ENCODE data around the gene FAM107B.

Gene FAM107B

DNA sequence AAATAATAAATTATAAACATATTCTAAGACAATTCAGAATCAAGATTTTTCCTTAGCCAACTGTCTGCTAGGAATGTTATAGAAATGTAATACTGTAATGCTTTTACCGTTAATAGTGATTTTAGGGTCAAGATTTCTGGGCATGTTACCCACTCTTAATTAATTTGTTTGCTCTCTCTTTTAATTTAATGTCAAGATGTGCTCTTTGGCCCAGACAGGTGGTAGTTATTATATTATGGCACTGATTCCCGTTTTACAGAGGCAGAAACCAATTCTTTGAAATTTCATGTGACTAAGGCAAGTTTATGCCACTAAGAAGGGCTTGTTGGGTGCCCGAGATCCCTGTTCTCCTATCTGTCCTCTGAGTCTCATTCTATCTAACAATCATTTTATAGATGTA is 959 bp upstream of the FAM107B start:
- no peak for DNase-seq

DNA sequence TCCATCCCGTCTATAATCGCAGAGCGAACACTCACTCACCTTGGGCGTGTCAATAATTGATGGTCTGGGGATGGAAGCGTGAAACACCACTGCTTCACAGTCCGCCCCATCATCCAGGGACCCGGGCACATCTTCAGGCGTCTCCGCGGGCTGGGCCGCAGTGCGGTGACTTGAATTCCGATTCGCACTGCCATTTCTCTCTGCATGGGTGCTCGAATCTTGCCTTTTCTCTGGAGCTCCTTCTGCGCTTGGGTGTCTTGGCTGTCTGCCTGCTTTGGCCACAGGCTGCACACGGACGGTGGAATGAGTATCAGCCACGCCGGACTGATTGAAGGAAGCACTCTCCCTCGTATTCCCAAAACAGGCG is 500 bp downstream of the FAM107B start:
- DNase-seq: no peak

DNA sequence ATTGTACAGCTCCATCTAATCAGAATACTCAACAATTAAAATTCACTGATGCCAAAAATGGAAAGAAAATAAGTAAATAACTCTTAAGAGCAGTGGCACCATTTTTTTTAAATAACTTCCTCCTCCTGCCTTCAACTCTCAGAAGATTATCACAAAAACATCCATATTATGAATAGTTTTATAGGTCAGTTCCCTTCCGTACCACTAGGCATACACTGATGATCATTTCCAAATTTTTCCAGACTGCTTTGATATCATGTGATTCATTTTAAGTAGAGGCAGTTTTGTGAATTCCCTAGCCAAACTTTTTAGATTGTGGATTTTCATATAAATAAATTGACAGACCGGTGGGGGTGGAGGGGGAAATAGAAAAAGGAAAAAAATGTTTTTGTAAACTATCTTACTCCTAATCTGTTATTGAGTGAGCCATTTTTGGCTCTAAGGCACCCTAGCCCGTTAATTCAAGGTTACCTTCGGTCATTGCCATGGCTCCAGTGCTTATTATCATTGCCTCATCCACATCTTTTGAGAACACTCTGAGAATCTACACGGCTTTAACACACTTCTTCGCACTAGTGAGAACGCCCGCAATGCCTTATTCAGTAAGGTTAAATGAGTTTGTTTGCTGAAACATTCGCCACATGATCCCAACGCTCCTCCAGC is 1.0 kb downstream of the FAM107B start:
- no peak for DNase-seq

- no peak for DNase-seq
Observed at GRCh38 chr10:14772399-14772798, 2.3 kb downstream of the FAM107B start.

DNA sequence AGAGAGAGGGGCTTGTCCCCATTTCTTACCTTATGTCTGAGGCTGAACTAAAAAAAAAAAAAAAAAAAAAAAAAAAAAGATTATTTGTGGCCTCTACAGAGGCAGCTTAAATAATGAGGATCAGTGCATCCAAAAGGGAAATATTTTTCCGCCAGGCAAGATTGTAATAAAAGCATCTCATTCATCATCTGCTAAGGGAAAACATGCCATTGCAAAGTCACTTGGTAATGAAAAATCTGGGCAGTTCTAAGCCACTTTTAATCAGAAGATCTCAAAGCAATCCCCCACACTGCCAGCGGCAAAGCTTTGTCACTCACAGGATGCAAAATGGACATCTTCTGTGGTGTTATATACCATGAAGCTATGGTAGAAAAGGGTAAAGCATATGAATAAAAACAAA is 3.8 kb downstream of the FAM107B start:
- no peak for DNase-seq

DNA sequence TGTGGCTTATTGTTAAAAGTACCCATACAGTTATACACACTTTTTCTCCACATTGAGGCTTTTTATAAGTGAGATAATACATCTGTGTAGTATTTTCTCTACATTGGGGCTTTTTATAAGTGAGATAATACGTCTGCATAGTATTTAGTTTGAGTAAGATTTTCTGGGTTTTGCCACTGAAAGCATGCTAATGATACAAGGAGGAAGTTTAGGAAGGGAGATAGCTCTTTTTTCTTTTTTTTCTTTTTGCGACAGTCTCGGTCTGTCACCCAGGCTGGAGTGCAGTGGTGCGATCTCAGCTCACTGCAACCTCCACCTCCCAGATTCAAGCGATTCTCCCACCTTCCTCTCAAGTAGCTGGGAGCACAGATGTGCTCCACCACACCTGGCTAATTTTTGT is 13.3 kb downstream of the FAM107B start:
- DNase-seq: no peak

GRCh38 chr10:14758994-14759664 is 15.6 kb downstream of the FAM107B start:
- DNase-seq: peak in 1 of 2 donors; percentile 19

DNA sequence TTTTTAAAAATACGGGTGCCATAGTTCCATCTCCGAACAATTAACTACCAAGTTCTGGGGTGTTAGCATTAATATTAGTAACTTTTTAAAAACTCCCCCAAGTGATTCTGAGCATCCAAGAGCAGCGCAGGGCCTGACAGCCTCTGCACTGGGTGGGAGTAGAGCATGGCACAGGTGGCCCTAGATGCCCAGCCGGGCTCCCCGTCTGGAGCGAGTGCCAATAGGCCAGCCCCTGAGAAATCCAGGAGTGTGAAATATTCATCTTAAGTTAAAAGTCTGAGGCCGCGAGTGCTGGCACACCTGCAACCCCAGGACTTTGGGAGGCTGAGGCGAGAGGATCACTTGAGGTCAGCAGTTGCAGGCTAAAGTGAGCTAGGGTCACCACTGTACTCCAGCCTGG is 16.2 kb downstream of the FAM107B start:
- DNase-seq: no peak

DNA sequence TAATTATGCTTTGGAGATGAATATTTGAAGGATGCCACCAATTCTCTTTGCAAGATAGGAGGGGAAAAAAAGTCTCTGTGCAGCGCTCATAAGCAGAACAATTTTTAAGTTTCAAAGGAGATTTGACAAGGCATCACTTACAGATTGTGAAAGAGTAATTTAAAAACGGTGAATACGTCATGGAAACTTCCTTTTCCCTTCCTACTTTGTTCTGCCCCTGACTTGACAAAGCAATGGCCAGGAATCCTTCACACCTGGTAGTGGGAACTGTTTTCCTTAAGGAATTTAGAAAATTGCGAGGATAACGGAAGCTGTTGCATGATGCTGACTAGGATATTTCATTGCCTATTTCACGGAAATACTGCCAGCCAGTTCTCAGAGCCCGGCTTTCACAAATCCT is 16.7 kb downstream of the FAM107B start:
- no peak for DNase-seq

GRCh38 chr10:14757394-14757793 is 17.3 kb downstream of the FAM107B start:
- DNase-seq: no peak

DNA sequence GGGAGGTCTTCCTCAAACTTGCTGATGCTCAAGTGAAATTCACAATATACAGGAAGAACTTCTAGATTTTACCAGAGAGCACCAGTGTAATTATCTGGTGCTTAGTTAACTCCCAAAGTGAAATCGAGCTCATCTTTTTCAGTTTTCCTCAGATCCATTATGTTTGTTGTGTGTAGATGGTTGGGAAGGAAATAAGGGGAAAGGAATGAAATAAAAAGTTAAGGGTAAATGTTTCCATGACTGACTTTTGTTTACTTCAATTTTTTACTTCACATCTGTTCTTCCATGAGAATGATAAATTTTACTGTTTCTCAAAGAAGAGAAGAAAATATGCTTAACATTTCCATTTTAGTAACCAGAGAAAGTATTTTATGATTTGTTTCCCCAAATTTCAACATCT is 21.3 kb downstream of the FAM107B start:
- no peak for DNase-seq

DNA sequence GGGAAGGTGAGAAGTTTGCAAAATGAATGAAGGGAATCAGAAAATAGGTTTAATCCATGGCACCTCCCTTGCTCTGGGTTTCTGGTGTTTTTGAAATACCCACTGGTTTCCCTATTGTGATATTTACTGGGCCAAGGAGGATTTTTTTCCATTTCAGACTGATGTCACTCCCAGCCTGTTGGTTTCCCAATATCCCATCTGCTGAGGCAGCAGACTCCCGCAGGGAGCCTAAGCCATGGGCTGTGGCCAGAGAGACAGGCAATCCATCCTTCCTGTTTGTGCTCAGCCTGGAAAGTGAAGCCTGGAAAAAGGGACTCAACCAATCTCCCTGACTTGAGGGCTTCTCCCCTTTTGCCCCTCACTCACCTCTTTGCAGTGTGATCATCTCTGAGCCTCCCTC is 22.8 kb downstream of the FAM107B start:
- no peak for DNase-seq

GRCh38 chr10:14751014-14751896 is 23.4 kb downstream of the FAM107B start:
- no peak for DNase-seq

GRCh38 chr10:14749070-14749809 is 25.5 kb downstream of the FAM107B start:
- no peak for DNase-seq

GRCh38 chr10:14748441-14748840 is 26.3 kb downstream of the FAM107B start:
- no peak for DNase-seq

- DNase-seq: no peak
Observed at GRCh38 chr10:14742815-14743214, 31.9 kb downstream of the FAM107B start.

DNA sequence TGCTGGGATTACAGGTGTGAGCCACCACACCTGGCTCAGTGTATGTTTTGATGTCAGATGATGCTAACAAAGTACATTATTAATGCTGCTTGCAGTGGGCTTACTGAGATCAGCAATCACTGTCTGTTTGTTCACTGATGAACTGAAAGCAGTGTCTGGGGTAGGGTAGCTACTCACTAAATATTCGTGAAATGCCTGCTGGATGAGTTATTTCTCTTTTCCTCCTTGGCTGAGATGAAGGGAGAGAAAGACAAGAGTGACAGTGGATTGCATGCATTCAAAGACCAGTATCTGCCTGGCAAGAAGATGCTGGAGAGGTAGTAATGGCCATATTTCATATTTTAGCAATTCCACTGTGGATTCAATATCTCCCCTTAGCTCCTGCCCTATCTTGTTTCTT is 32.3 kb downstream of the FAM107B start:
- no peak for DNase-seq

DNA sequence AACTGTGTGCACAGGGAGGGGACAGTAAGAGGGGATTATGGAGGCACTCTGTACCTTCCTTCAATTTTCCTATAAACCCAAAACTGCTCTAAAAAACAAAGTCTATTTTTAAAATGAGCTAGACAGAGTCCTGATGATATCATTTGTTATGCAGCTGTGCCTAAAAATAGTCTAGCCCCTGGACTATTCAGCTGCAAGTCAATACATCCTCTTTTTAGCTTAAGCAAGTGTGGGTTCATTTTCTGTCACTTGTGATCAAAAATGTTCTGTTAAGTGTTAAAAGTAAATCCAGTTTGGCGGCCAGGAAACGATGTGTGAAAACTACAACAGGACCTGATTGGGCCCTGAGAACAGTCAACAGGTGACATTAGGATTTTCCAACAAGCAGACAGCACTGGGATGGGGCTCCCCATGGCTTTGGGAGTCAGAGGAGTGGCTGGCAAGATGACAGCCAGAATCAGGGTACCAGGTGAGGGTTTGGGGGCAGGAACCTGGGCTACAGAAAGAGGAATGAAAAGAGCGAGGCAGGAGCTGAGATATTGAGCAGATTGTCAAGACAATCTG is 33.9 kb downstream of the FAM107B start:
- no peak for DNase-seq

DNA sequence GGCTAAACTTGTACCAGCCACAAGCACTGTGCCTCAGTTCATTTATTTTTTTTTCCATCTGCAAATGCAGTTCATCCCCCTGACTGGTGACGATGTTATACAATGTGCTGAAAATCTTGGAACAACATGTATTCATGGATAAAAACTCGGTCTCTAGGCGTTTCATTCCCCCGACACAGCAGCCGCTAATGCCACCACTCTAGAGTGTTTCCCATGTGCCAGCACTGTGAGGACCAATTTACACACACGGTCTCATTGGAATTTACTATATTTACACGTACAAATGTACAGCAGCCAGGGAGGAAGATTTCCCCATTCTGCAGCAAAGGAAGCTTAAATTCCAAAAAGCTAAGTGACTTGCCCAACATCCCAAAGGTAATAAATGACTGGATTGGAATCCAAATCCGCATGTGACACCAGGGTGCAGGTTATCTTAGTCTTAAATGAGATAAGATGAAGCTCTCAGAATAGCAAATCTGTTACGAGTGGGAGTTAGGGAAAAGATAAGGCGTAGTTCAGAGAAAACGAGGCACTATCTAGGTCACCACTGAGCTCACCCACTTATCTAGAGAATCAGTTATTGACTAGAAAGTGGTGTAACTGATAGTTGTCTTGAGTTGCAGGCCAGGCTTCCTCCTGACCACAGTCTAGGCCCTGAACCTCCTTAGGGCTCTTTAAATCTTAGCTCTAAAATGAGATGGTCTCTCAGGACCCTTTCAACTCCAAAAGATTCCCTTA is 36.7 kb downstream of the FAM107B start:
- no peak for DNase-seq

- no peak for DNase-seq
Observed at GRCh38 chr10:14736600-14737081, 38.1 kb downstream of the FAM107B start.

GRCh38 chr10:14736043-14736442 is 38.7 kb downstream of the FAM107B start:
- no peak for DNase-seq

All from stimulated activated CD4-positive, alpha-beta T cell treated with anti-CD3 and anti-CD28 coated beads, Interleukin-2, amount 100 ng/mL, for 24 hours (primary cell).